ENCODE results near the gene SIPA1L2.

DNA sequence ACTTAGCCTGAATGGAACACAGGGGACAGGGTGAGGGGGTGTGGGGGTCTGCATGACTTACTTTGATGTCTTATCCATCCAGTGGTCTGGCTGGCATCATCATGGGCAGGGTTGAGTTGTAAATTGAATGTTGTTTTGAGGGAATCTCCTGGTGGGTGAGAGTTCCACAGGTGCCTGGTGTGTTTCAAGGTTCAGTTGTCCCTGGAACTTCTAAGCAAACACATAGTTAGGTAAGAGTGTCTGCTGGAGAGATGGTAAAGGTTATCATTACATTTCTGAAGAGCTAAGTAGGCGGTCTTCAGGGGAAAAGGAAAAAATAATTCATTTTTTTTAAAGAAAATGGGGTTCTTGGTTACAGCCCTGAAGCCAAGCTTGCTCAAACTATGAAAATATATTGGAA, 46.0 kb upstream of the SIPA1L2 start:
- TF ChIP-seq, protein P1, sequence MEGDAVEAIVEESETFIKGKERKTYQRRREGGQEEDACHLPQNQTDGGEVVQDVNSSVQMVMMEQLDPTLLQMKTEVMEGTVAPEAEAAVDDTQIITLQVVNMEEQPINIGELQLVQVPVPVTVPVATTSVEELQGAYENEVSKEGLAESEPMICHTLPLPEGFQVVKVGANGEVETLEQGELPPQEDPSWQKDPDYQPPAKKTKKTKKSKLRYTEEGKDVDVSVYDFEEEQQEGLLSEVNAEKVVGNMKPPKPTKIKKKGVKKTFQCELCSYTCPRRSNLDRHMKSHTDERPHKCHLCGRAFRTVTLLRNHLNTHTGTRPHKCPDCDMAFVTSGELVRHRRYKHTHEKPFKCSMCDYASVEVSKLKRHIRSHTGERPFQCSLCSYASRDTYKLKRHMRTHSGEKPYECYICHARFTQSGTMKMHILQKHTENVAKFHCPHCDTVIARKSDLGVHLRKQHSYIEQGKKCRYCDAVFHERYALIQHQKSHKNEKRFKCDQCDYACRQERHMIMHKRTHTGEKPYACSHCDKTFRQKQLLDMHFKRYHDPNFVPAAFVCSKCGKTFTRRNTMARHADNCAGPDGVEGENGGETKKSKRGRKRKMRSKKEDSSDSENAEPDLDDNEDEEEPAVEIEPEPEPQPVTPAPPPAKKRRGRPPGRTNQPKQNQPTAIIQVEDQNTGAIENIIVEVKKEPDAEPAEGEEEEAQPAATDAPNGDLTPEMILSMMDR (conservative IDR thresholded peaks at IDR 0.05 in 1 of 2, IDR thresholded peaks at IDR 0.05 in 1 of 2; ENCODE audit: low read depth in 1 of 2, low read length in 2 of 2) = no peak
- no peak for TF ChIP-seq EZH2 (IDR thresholded peaks at IDR 0.05; ENCODE audit: low read length, missing control alignments)
